GM18951 (cell line): ENCODE measurements around the gene PAM.

Source experiments
- POLR2A ChIP-seq: IDR thresholded peaks from 4 replicates; pipeline ENCODE4 v1.6.1; 2011; ENCODE audit warnings: mild to moderate bottlenecking; ENCODE audit not compliant: insufficient read length, insufficient read depth; ENCODE audit errors: extremely low read depth
- in situ Hi-C: fragments of 300-500 bp; cut with MboI; formaldehyde crosslinking; loops from one replicate; pipeline ENCODE4 v1.12.0; 2022; ENCODE audit warnings: low sequenced_read_pairs, mixed read lengths, inconsistent platforms; ENCODE audit not compliant: unreplicated experiment

PAM gene

GRCh38 chr5:103021314-103021713 lies 266.2 kb downstream of the PAM start:
- in situ Hi-C loops, result no loop called here
- no peak for TF ChIP-seq POLR2A

DNA sequence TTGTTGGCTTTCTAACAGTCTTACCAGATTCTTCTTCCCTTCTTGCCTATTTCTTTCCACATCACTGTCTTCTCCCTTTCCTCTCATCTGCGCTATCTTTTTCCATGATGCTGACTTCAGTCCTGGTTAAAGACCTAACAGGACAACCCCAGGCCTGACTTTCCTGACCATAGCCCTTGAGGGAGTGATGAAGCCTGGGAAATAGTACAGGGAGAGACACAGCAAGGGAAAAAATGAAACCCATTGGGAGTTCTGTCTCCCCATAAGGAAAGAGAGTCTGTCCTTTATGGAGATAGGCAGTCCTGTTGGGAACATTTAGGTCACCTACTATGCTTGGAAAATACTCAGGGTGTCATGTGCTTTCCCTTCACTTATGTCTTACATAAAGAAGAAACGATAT lies 272.2 kb downstream of the PAM start:
- no peak for TF ChIP-seq POLR2A
- in situ Hi-C loops, result loop anchor here (25.0 kb wide), 1 partner anchor 440 kb away; no protein-coding TSS in a partner anchor

DNA sequence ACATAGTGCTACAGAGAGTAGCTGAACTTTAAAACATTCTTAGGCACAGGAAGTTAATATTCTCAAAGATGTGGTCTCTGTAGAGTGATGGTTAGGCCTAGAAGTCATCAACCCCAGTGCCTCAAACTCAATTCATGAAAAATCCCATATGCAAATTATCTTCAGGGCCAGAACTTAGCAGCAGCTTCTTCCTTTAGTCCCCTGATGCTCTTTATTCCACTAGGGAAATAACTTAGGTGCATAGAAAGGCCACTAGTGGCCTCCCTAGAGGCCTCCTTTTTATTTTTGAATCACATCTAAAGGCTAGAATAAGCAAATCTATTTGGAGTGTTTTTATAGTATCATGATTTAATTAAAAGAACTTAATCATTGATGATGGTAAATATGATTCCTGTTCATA lies 276.5 kb downstream of the PAM start:
- TF ChIP-seq POLR2A, result no peak
- in situ Hi-C loops, result loop anchor here (25.0 kb wide), 1 partner anchor 444 kb away; no protein-coding TSS in a partner anchor

- in situ Hi-C loops, result loop anchor here (25.0 kb wide), 1 partner anchor 446 kb away; no protein-coding TSS in a partner anchor
- no peak for TF ChIP-seq POLR2A
These were observed 278.6 kb downstream of the PAM start for GRCh38 chr5:103033696-103034095.

GRCh38 chr5:103034662-103035392 lies 279.7 kb downstream of the PAM start:
- in situ Hi-C loops, result loop anchor here (25.0 kb wide), 1 partner anchor 448 kb away; no protein-coding TSS in a partner anchor
- TF ChIP-seq POLR2A, result no peak

DNA sequence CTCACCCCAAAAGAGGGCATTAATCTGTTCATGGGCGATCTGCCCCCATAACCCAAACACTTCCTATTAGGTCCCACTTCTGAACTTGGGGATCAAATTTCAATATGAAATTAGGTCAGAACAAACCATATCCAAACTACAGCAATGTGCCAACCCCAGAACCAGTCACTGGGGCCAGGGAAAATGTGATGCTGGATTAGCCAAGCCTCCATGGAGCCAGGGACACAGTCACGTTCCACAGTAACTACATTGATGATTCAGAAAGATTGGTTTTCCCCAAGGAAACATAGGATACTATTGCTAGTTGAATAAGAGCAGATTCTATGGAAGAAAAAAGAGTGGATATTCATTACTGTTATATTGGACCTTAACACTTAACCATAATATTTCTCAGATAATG lies 280.6 kb downstream of the PAM start:
- TF ChIP-seq POLR2A, result no peak
- in situ Hi-C loops, result loop anchor here (25.0 kb wide), 1 partner anchor 448 kb away; no protein-coding TSS in a partner anchor

DNA sequence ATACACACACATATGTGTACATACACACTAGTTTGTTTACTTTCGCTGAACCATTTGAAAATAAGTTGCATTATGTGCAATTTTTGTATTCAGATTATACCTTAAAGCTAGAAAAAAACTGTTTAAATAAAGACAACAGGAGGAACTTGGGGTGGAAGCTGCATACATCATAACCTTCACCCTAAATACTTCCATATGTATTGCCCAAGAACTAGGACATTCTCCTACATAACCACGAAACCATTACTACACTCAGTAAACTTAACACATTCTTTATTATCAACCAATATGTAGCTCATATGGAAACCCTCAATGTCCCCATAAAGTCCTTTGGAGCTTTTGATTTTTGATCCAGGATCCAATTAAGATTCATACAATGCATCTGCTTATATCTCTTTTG lies 281.5 kb downstream of the PAM start:
- in situ Hi-C loops, result loop anchor here (25.0 kb wide), 1 partner anchor 449 kb away; no protein-coding TSS in a partner anchor
- TF ChIP-seq POLR2A, result no peak

- TF ChIP-seq POLR2A, result no peak
- in situ Hi-C loops, result loop anchor here (25.0 kb wide), 1 partner anchor 451 kb away; no protein-coding TSS in a partner anchor
These were observed 282.8 kb downstream of the PAM start for GRCh38 chr5:103037673-103038455.

DNA sequence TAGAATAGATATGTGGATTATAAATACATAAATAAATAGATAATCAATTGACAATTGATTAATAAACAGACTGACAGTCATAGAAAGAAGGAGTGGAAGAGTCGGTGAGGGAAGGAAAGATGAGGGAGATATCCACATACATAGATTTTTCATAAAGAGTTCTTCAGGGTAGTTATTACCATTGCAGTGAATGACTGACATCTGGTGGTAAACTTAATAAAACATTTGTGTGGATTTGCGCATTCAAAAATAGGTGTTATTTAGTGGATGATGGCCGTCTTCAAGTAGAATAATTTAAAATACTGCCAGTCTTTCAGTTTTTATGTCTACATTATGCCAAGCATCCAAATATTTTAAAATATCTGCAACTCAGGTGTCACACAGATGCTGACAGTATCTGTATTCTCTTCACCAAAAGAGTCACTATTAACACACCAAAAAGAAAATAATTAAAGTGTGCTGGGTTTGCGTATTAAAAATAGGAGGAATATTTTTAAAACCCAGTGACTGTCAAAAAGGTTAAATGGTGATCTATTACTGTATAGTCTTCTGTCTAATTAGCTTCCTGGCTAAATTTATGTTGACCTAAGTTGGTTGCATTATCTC lies 286.1 kb downstream of the PAM start:
- no peak for TF ChIP-seq POLR2A
- in situ Hi-C loops, result loop anchor here (25.0 kb wide), 1 partner anchor 454 kb away; no protein-coding TSS in a partner anchor

DNA sequence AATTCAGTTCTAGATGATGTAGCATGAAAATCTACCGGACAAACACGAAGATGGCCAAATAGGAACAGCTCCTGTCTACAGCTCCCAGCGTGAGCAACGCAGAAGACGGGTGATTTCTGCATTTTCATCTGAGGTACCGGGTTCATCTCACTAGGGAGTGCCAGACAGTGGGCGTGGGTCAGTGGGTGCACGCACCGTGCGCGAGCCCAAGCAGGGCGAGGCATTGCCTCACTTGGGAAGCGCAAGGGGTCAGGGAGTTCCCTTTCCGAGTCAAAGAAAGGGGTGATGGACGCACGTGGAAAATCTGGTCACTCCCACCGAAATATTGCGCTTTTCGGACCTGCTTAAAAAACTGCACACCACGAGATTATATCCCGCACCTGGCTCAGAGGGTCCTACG lies 291.6 kb downstream of the PAM start:
- in situ Hi-C loops, result loop anchor here (25.0 kb wide), 1 partner anchor 459 kb away; no protein-coding TSS in a partner anchor

- in situ Hi-C loops, result no loop called here
- no peak for TF ChIP-seq POLR2A
These were observed 302.4 kb downstream of the PAM start for GRCh38 chr5:103057208-103058130.

GRCh38 chr5:103059525-103059924 lies 304.4 kb downstream of the PAM start:
- no peak for TF ChIP-seq POLR2A
- in situ Hi-C loops, result no loop called here
